H9 (cell line): ENCODE data around the gene HDHD3. TPM values are rescaled to one million over a fixed set of nuclear protein-coding genes. Genes with fewer than 3 reads are reported as not detected.

ENCODE experiments used
- DNase-seq: peaks from one replicate; pipeline ENCODE4 v3.0.0-alpha.2; 2017
- H2AFZ ChIP-seq: one replicate; pipeline ENCODE4 v1.6.1; 2013; ENCODE audit warnings: mild to moderate bottlenecking, low read length, control low read depth, moderate library complexity
- H2AK5ac ChIP-seq: 2 replicates; pipeline ENCODE4 v1.6.1; 2013; ENCODE audit warnings: low read length, control low read depth, mixed read lengths; ENCODE audit not compliant: insufficient read length
- H2BK120ac ChIP-seq: one replicate; pipeline ENCODE4 v1.6.1; 2013; ENCODE audit warnings: low read depth, mild to moderate bottlenecking, low read length, control low read depth, inconsistent platforms; ENCODE audit not compliant: poor library complexity, severe bottlenecking
- H2BK12ac ChIP-seq: 2 replicates; pipeline ENCODE4 v1.6.1; 2013; ENCODE audit warnings: low read length, control low read depth, mixed read lengths, low read depth; ENCODE audit not compliant: insufficient read length
- H2BK15ac ChIP-seq: 2 replicates; pipeline ENCODE4 v1.6.1; 2013; ENCODE audit warnings: low read depth, low read length, control low read depth
- H2BK20ac ChIP-seq: one replicate; pipeline ENCODE4 v1.6.1; 2013; ENCODE audit warnings: low read depth, mild to moderate bottlenecking, low read length, control low read depth, inconsistent platforms; ENCODE audit not compliant: poor library complexity, severe bottlenecking
- H2BK5ac ChIP-seq: 2 replicates; pipeline ENCODE4 v1.6.1; 2013; ENCODE audit warnings: low read length, control low read depth, mixed read lengths; ENCODE audit not compliant: insufficient read length
- H3K14ac ChIP-seq: 2 replicates; pipeline ENCODE4 v1.6.1; 2013; ENCODE audit warnings: low read length, control low read depth; ENCODE audit not compliant: insufficient read depth
- H3K18ac ChIP-seq: 2 replicates; pipeline ENCODE4 v1.6.1; 2013; ENCODE audit warnings: low read depth, mild to moderate bottlenecking, mixed read lengths, low read length, control low read depth; ENCODE audit not compliant: insufficient read length
- H3K23ac ChIP-seq: 2 replicates; pipeline ENCODE4 v1.6.1; 2013; ENCODE audit warnings: low read length, control low read depth, mixed read lengths, low read depth; ENCODE audit not compliant: insufficient read length
- H3K23me2 ChIP-seq: 2 replicates; pipeline ENCODE4 v1.6.1; 2013; ENCODE audit warnings: low read depth, mild to moderate bottlenecking, mixed read lengths, low read length, control low read depth; ENCODE audit not compliant: insufficient read length, poor library complexity, severe bottlenecking
- H3K27ac ChIP-seq: 2 replicates; pipeline ENCODE4 v1.5.1; 2013; ENCODE audit warnings: low read length, control low read depth, mixed read lengths, low read depth; ENCODE audit not compliant: insufficient read length
- H3K27me3 ChIP-seq: 2 replicates; pipeline ENCODE4 v1.6.1; 2013; ENCODE audit warnings: low read length, control low read depth, inconsistent platforms; ENCODE audit not compliant: insufficient read depth
- H3K4ac ChIP-seq: 2 replicates; pipeline ENCODE4 v1.6.1; 2013; ENCODE audit warnings: low read depth, mild to moderate bottlenecking, control low read depth, inconsistent platforms, low read length, moderate library complexity
- H3K4me1 ChIP-seq: 2 replicates; pipeline ENCODE4 v1.6.1; 2013; ENCODE audit warnings: low read length, control low read depth, inconsistent platforms; ENCODE audit not compliant: insufficient read depth
- H3K4me2 ChIP-seq: 2 replicates; pipeline ENCODE4 v1.6.1; 2013; ENCODE audit warnings: low read length, control low read depth, mixed read lengths; ENCODE audit not compliant: insufficient read length, insufficient read depth
- H3K56ac ChIP-seq: 2 replicates; pipeline ENCODE4 v1.6.1; 2013; ENCODE audit warnings: low read depth, mild to moderate bottlenecking, mixed read lengths, low read length, control low read depth; ENCODE audit not compliant: insufficient read length
- H3K79me1 ChIP-seq: 2 replicates; pipeline ENCODE4 v1.6.1; 2013; ENCODE audit warnings: low read depth, mild to moderate bottlenecking, moderate library complexity, low read length, control low read depth, inconsistent platforms; ENCODE audit not compliant: insufficient read depth, poor library complexity, severe bottlenecking
- H3K79me2 ChIP-seq: 2 replicates; pipeline ENCODE4 v1.6.1; 2013; ENCODE audit warnings: low read length, control low read depth, inconsistent platforms; ENCODE audit not compliant: insufficient read depth
- H3K9ac ChIP-seq: 2 replicates; pipeline ENCODE4 v1.6.1; 2013; ENCODE audit warnings: low read length, control low read depth, mixed read lengths; ENCODE audit not compliant: insufficient read length; ENCODE audit errors: extremely low read depth
- H3K9me3 ChIP-seq: one replicate; pipeline ENCODE4 v1.6.1; 2013; ENCODE audit warnings: low read depth, low read length, inconsistent platforms; ENCODE audit not compliant: control insufficient read depth
- H3T11ph ChIP-seq: one replicate; pipeline ENCODE4 v1.6.1; 2013; ENCODE audit warnings: mild to moderate bottlenecking, low read length, control low read depth, inconsistent platforms
- H4K20me1 ChIP-seq: one replicate; pipeline ENCODE4 v1.6.1; 2013; ENCODE audit not compliant: control insufficient read depth, insufficient read length, insufficient read depth
- H4K5ac ChIP-seq: 2 replicates; pipeline ENCODE4 v1.6.1; 2013; ENCODE audit warnings: low read depth, mild to moderate bottlenecking, mixed read lengths, low read length, control low read depth; ENCODE audit not compliant: insufficient read length
- H4K8ac ChIP-seq: replicated peaks from 2 replicates; pipeline ENCODE4 v1.6.1; 2013; ENCODE audit warnings: low read length, control low read depth, mixed read lengths, low read depth; ENCODE audit not compliant: insufficient read length
- H4K91ac ChIP-seq: 2 replicates; pipeline ENCODE4 v1.6.1; 2013; ENCODE audit warnings: low read depth, mild to moderate bottlenecking, moderate library complexity, mixed read lengths, low read length, control low read depth; ENCODE audit not compliant: insufficient read length
- H3K27ac Mint-ChIP-seq, 3 experiments: 2 replicates in 2 of 3; 3 replicates in 1 of 3; pipeline ENCODE4 v1.8.0; 2020 to 2021; ENCODE audit warnings: mixed read lengths in 3 of 3, mild to moderate bottlenecking in 1 of 3, moderate library complexity in 1 of 3
- H3K27me3 Mint-ChIP-seq: 2 replicates; pipeline ENCODE4 v1.8.0; 2021; ENCODE audit warnings: low read depth, mild to moderate bottlenecking, moderate library complexity, mixed read lengths
- H3K36me3 Mint-ChIP-seq, 3 experiments: 2 replicates in 2 of 3; 3 replicates in 1 of 3; pipeline ENCODE4 v1.8.0; 2020 to 2021; ENCODE audit warnings: low read depth in 3 of 3, mixed read lengths in 3 of 3; ENCODE audit not compliant: insufficient read depth in 1 of 3
- H3K4me1 Mint-ChIP-seq, 2 experiments: 2 replicates each; pipeline ENCODE4 v1.8.0; 2020; ENCODE audit warnings: mixed read lengths in 2 of 2
- H3K4me3 Mint-ChIP-seq, 2 experiments: 2 replicates in 1 of 2; 3 replicates in 1 of 2; pipeline ENCODE4 v1.8.0; 2020 to 2021; ENCODE audit warnings: mild to moderate bottlenecking in 2 of 2, mixed read lengths in 2 of 2, moderate library complexity in 1 of 2
- H3K9me3 Mint-ChIP-seq, 2 experiments: 2 replicates in 1 of 2; 3 replicates in 1 of 2; pipeline ENCODE4 v1.8.0; 2020; ENCODE audit warnings: mild to moderate bottlenecking in 2 of 2, mixed read lengths in 2 of 2, moderate library complexity in 1 of 2
- CTCF ChIP-seq: fragments of 200-600 bp; sonication (generic); conservative IDR thresholded peaks from 3 replicates; pipeline ENCODE4 v1.8.0; 2021; ENCODE audit warnings: antibody characterized with exemption, mild to moderate bottlenecking
- WGBS: extraction: QIAGEN DNeasy Blood & Tissue Kit; methylation state at CpG from one replicate; pipeline ENCODE4 v1.1.7; 2013; ENCODE audit warnings: missing lambda C conversion rate, low lambda C conversion rate, mixed read lengths; ENCODE audit not compliant: insufficient read length; ENCODE audit errors: extremely low coverage; 5-methylcytosine and 5-hydroxymethylcytosine counted together
- total RNA-seq: library from RNA; stranded (reverse); gene quantifications from 2 replicates; pipeline ENCODE4 v1.2.1, GENCODE V29; 2021

Gene HDHD3
- total RNA-seq, 1 experiment from 2014 or later: 10.9 TPM

- H3K79me1 ChIP-seq: no peaks in the 10 kb centered on the region
- H3K36me3 Mint-ChIP-seq: no peaks in the 10 kb centered on the region; a peak in 1 of 7 replicates
- H3K9me3 Mint-ChIP-seq: no peaks in the 10 kb centered on the region
- no peak overlapping the region for H2BK15ac ChIP-seq
- no peak overlapping the region for H2AFZ ChIP-seq
- TF ChIP-seq CTCF: no peak
- H3K23ac ChIP-seq: no peak overlapping the region
- H3K4me1 ChIP-seq: peaks cover 2% of the 10 kb centered on the region; the same call in 1 of the 2 replicates
- no peak for DNase-seq
- no peak overlapping the region for H3K27ac ChIP-seq
- peak overlapping the region; percentile 13 for H4K91ac ChIP-seq
- no peak overlapping the region for H2AK5ac ChIP-seq
- no peaks in the 10 kb centered on the region for H4K20me1 ChIP-seq
- H2BK120ac ChIP-seq: no peak overlapping the region
- H3K14ac ChIP-seq: no peak overlapping the region
- H3K9ac ChIP-seq: no peak overlapping the region
- H3K4me1 Mint-ChIP-seq: peaks cover 18 to 20% of the 10 kb centered on the region in 2 experiments
- no peak overlapping the region for H3T11ph ChIP-seq
- no peak overlapping the region for H4K5ac ChIP-seq
- H3K4ac ChIP-seq: no peak overlapping the region
- H2BK12ac ChIP-seq: no peak overlapping the region
- no peak overlapping the region for H3K27ac Mint-ChIP-seq
- H3K4me2 ChIP-seq: no peak overlapping the region
- no peak overlapping the region for H4K8ac ChIP-seq
- H3K9me3 ChIP-seq: no peaks in the 10 kb centered on the region
- H3K27me3 ChIP-seq: no peaks in the 10 kb centered on the region
- H2BK5ac ChIP-seq: no peak overlapping the region
- peak overlapping the region; percentile 64 for H3K56ac ChIP-seq
- no peak overlapping the region for H3K4me3 Mint-ChIP-seq
- H2BK20ac ChIP-seq: no peak overlapping the region
- peak overlapping the region; percentile 77 for H3K18ac ChIP-seq
- no peaks in the 10 kb centered on the region for H3K79me2 ChIP-seq
- H3K23me2 ChIP-seq: peaks cover 9% of the 10 kb centered on the region
- H3K27me3 Mint-ChIP-seq: peaks cover 34% of the 10 kb centered on the region
- WGBS: no CpG with 5 or more reads among the region's 1 CpG
Measured at GRCh38 chr9:113352411-113352810, 24.4 kb downstream of the HDHD3 start.
